ENCODE measurements around the gene CDHR5.

GRCh38 chr11:590997-591396, 33.8 kb downstream of the CDHR5 start:
- TF ChIP-seq, protein P1, sequence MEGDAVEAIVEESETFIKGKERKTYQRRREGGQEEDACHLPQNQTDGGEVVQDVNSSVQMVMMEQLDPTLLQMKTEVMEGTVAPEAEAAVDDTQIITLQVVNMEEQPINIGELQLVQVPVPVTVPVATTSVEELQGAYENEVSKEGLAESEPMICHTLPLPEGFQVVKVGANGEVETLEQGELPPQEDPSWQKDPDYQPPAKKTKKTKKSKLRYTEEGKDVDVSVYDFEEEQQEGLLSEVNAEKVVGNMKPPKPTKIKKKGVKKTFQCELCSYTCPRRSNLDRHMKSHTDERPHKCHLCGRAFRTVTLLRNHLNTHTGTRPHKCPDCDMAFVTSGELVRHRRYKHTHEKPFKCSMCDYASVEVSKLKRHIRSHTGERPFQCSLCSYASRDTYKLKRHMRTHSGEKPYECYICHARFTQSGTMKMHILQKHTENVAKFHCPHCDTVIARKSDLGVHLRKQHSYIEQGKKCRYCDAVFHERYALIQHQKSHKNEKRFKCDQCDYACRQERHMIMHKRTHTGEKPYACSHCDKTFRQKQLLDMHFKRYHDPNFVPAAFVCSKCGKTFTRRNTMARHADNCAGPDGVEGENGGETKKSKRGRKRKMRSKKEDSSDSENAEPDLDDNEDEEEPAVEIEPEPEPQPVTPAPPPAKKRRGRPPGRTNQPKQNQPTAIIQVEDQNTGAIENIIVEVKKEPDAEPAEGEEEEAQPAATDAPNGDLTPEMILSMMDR (IDR thresholded peaks at IDR 0.05 in 8 of 11, conservative IDR thresholded peaks at IDR 0.05 in 3 of 11): no peak
- no peak for TF ChIP-seq POLR2A (IDR thresholded peaks at IDR 0.05)
- peak in 1 of 3 donors; percentile 36 for TF ChIP-seq POLR2AphosphoS5 (IDR thresholded peaks at IDR 0.05)
